A549 (cell line): ENCODE results near the gene KBTBD8.

ENCODE experiments used
- CEBPB ChIP-seq, 2 experiments: fragments of >200 bp in 1 of 2; sonication (Bioruptor Twin) in 1 of 2; formaldehyde crosslinking in 1 of 2; IDR thresholded peaks; 2 replicates each; pipeline ENCODE4 v1.6.1; 2012 to 2016
- CTCF ChIP-seq: fragments of >200 bp; sonication (Bioruptor Twin); formaldehyde crosslinking; IDR thresholded peaks from 3 replicates; pipeline ENCODE4 v1.5.1; 2016
- TF ChIP-seq, protein P1 (sequence below): fragments of 200-600 bp; sonication (generic); IDR thresholded peaks from 2 replicates; pipeline ENCODE4 v1.6.1; 2016; ENCODE audit warnings: antibody characterized with exemption, mild to moderate bottlenecking, moderate library complexity

DNA sequence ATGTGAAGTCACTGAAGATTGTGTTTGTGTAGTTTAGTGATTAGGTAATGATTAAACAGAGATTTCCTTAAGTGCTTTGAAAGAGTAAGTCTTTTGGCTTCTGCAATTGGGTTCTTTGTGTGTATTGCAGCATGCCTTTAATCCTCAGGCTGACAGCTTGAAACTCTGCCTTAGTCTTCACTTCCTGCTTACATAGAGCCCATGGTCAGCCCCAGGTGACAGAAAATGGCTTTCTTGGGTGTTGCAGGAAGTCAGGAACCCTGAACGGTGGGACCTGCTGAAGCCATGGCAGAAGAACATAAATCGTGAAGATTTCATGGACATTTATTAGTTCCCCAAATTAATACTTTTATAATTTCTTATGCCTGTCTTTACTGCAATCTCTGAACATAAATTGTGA, 61.3 kb downstream of the KBTBD8 start:
- TF ChIP-seq CTCF (no peak), CEBPB (IDR thresholded peaks at IDR 0.05) (no peak)
- TF ChIP-seq, protein P1, sequence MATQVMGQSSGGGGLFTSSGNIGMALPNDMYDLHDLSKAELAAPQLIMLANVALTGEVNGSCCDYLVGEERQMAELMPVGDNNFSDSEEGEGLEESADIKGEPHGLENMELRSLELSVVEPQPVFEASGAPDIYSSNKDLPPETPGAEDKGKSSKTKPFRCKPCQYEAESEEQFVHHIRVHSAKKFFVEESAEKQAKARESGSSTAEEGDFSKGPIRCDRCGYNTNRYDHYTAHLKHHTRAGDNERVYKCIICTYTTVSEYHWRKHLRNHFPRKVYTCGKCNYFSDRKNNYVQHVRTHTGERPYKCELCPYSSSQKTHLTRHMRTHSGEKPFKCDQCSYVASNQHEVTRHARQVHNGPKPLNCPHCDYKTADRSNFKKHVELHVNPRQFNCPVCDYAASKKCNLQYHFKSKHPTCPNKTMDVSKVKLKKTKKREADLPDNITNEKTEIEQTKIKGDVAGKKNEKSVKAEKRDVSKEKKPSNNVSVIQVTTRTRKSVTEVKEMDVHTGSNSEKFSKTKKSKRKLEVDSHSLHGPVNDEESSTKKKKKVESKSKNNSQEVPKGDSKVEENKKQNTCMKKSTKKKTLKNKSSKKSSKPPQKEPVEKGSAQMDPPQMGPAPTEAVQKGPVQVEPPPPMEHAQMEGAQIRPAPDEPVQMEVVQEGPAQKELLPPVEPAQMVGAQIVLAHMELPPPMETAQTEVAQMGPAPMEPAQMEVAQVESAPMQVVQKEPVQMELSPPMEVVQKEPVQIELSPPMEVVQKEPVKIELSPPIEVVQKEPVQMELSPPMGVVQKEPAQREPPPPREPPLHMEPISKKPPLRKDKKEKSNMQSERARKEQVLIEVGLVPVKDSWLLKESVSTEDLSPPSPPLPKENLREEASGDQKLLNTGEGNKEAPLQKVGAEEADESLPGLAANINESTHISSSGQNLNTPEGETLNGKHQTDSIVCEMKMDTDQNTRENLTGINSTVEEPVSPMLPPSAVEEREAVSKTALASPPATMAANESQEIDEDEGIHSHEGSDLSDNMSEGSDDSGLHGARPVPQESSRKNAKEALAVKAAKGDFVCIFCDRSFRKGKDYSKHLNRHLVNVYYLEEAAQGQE: no peak
